ENCODE results near the gene GPC5. TPM values are rescaled to one million over a fixed set of nuclear protein-coding genes. Genes with fewer than 3 reads are reported as not detected.

Gene GPC5
- total and polyA plus RNA-seq, 9 donors, result 0.10 to 1.5 (median 0.38) TPM

GRCh38 chr13:92390217-92390616 lies 991.8 kb downstream of the GPC5 start:
- DNase-seq, result no peak
- 77 to 82% (median 79%) methylated on average over 4 of the region's 4 CpGs for WGBS, 3 donors
- no peaks in the 10 kb centered on the region for H3K36me3 ChIP-seq
- intact Hi-C loops (cut with DNase I), result no loop called here
- H3K4me3 ChIP-seq, result no peak overlapping the region
- TF ChIP-seq EP300 (IDR thresholded peaks at IDR 0.05) (no peak), CTCF (IDR thresholded peaks at IDR 0.05) (no peak), POLR2A (IDR thresholded peaks at IDR 0.05) (no peak)
- no peak overlapping the region for H3K27ac ChIP-seq
- H3K27me3 ChIP-seq, result no peaks in the 10 kb centered on the region
- no peaks in the 10 kb centered on the region for H3K9me3 ChIP-seq
- no peaks in the 10 kb centered on the region for H3K4me1 ChIP-seq (ENCODE audit: insufficient read depth)

GRCh38 chr13:92403606-92404005 lies 1005.2 kb downstream of the GPC5 start:
- Histone ChIP-seq H3K27me3 (peaks cover 6% of the 10 kb centered on the region), H3K4me1 (ENCODE audit: insufficient read depth) (no peaks in the 10 kb centered on the region), H3K36me3 (no peaks in the 10 kb centered on the region), H3K27ac (no peak overlapping the region), H3K9me3 (no peaks in the 10 kb centered on the region), H3K4me3 (no peak overlapping the region)
- TF ChIP-seq POLR2A (IDR thresholded peaks at IDR 0.05) (no peak), EP300 (IDR thresholded peaks at IDR 0.05) (no peak), CTCF (IDR thresholded peaks at IDR 0.05) (no peak)
- intact Hi-C loops (cut with DNase I), result no loop called here
- WGBS, 3 donors, result 93 to 97% (median 93%) methylated on average over 3 of the region's 3 CpGs
- DNase-seq, result no peak

GRCh38 chr13:92407858-92408257 lies 1009.4 kb downstream of the GPC5 start:
- 88 to 95% (median 93%) methylated on average over 7 of the region's 7 CpGs for WGBS, 3 donors
- TF ChIP-seq CTCF (IDR thresholded peaks at IDR 0.05) (no peak), EP300 (IDR thresholded peaks at IDR 0.05) (no peak), POLR2A (IDR thresholded peaks at IDR 0.05) (no peak)
- Histone ChIP-seq H3K9me3 (no peaks in the 10 kb centered on the region), H3K27me3 (no peaks in the 10 kb centered on the region), H3K4me3 (no peak overlapping the region), H3K36me3 (no peaks in the 10 kb centered on the region), H3K27ac (no peak overlapping the region), H3K4me1 (ENCODE audit: insufficient read depth) (no peaks in the 10 kb centered on the region)
- DNase-seq, result no peak
- intact Hi-C loops (cut with DNase I), result no loop called here

GRCh38 chr13:92412481-92412880 lies 1014.1 kb downstream of the GPC5 start:
- no peaks in the 10 kb centered on the region for H3K4me1 ChIP-seq (ENCODE audit: insufficient read depth)
- H3K4me3 ChIP-seq, result no peak overlapping the region
- WGBS, 3 donors, result 75 to 82% (median 77%) methylated on average over 3 of the region's 3 CpGs
- no peaks in the 10 kb centered on the region for H3K36me3 ChIP-seq
- no peak for DNase-seq
- no peak overlapping the region for H3K27ac ChIP-seq
- no peak for TF ChIP-seq CTCF (IDR thresholded peaks at IDR 0.05)
- TF ChIP-seq EP300 (IDR thresholded peaks at IDR 0.05), result no peak
- no peak for TF ChIP-seq POLR2A (IDR thresholded peaks at IDR 0.05)
- H3K9me3 ChIP-seq, result no peaks in the 10 kb centered on the region
- intact Hi-C loops (cut with DNase I), result no loop called here
- no peaks in the 10 kb centered on the region for H3K27me3 ChIP-seq

- no peaks in the 10 kb centered on the region for H3K4me1 ChIP-seq (ENCODE audit: insufficient read depth)
- 85 to 90% (median 87%) methylated on average over 1 of the region's 1 CpG for WGBS, 3 donors
- H3K27me3 ChIP-seq, result no peaks in the 10 kb centered on the region
- TF ChIP-seq EP300 (IDR thresholded peaks at IDR 0.05) (no peak), CTCF (IDR thresholded peaks at IDR 0.05) (no peak), POLR2A (IDR thresholded peaks at IDR 0.05) (no peak)
- no peak overlapping the region for H3K4me3 ChIP-seq
- intact Hi-C loops (cut with DNase I), result no loop called here
- DNase-seq, result no peak
- no peak overlapping the region for H3K27ac ChIP-seq
- no peaks in the 10 kb centered on the region for H3K36me3 ChIP-seq
- H3K9me3 ChIP-seq, result no peaks in the 10 kb centered on the region
Measured at GRCh38 chr13:92412996-92413395, 1014.6 kb downstream of the GPC5 start.

All from ovary (tissue), 9 donors.